ENCODE results near the gene SSB. TPM values are rescaled to one million over a fixed set of nuclear protein-coding genes. Genes with fewer than 3 reads are reported as not detected.
"Not testable (repeated sequence)": the region's sequence is repeated elsewhere in the genome, so short reads cannot be mapped to it uniquely, and the experiment has no call there.

SSB gene
- total RNA-seq, 1 donor from 2014 or later = 24.5 TPM

- no peaks in the 10 kb centered on the region for H3K27me3 ChIP-seq (ENCODE audit: control insufficient read depth in 3 of 3, insufficient read depth in 3 of 3, low read length in 3 of 3)
- peak within 1 kb of the TSS; percentile 82 to 90 (median 90) for H3K4me3 ChIP-seq (ENCODE audit: low read length in 3 of 3)
- H3K9me3 ChIP-seq (ENCODE audit: control insufficient read depth in 3 of 3, low read length in 3 of 3) = no peaks in the 10 kb centered on the region
- peaks cover 2 to 5% (median 3%) of the 10 kb centered on the region in 3 donors for H3K36me3 ChIP-seq (ENCODE audit: control insufficient read depth in 3 of 3, insufficient read depth in 3 of 3, low read length in 3 of 3)
- peak within 1 kb of the TSS; percentile 88 for H3K27ac ChIP-seq (ENCODE audit: low read depth, low read length)
- peak within 1 kb of the TSS; percentile 82 to 92 (median 91) for H3K9ac ChIP-seq (ENCODE audit: low read depth in 1 of 3, low read length in 3 of 3)
- H3K4me1 ChIP-seq (ENCODE audit: control insufficient read depth in 3 of 3, insufficient read depth in 3 of 3, low read length in 3 of 3) = peaks cover 26 to 36% (median 30%) of the 10 kb centered on the region in 3 donors
Measured at GRCh38 chr2:169824373-169825333, 26.0 kb downstream of the SSB start, which contains the start of gene METTL5. Gene METTL5 (minus strand): TSS chr2:169824905. CDS start chr2:169824597, 308 bp downstream.

GRCh38 chr2:169827272-169828140 lies 28.8 kb downstream of the SSB start, which contains the start of gene UBR3:
Gene UBR3 (plus strand): TSS chr2:169827454. CDS start chr2:169827508, 54 bp downstream.
- H3K4me3 ChIP-seq (ENCODE audit: low read length in 3 of 3) = peak within 1 kb of the TSS; percentile 89 to 97 (median 92)
- no peaks in the 10 kb centered on the region for H3K9me3 ChIP-seq (ENCODE audit: control insufficient read depth in 3 of 3, low read length in 3 of 3)
- peak within 1 kb of the TSS; percentile 89 to 97 (median 91) for H3K9ac ChIP-seq (ENCODE audit: low read depth in 1 of 3, low read length in 3 of 3)
- no peaks in the 10 kb centered on the region for H3K27me3 ChIP-seq (ENCODE audit: control insufficient read depth in 3 of 3, insufficient read depth in 3 of 3, low read length in 3 of 3)
- H3K36me3 ChIP-seq (ENCODE audit: control insufficient read depth in 3 of 3, insufficient read depth in 3 of 3, low read length in 3 of 3) = peaks cover 0 to 1% (median 0%) of the 10 kb centered on the region in 3 donors
- H3K4me1 ChIP-seq (ENCODE audit: control insufficient read depth in 3 of 3, insufficient read depth in 3 of 3, low read length in 3 of 3) = peaks cover 36 to 52% (median 42%) of the 10 kb centered on the region in 3 donors
- peak within 1 kb of the TSS; percentile 92 for H3K27ac ChIP-seq (ENCODE audit: low read depth, low read length)

- Histone ChIP-seq H3K4me3 (ENCODE audit: low read length in 3 of 3) (peak overlapping the region; percentile 89 to 97 (median 92)), H3K36me3 (ENCODE audit: control insufficient read depth in 3 of 3, insufficient read depth in 3 of 3, low read length in 3 of 3) (peaks cover 0 to 1% (median 0%) of the 10 kb centered on the region in 3 donors), H3K27me3 (ENCODE audit: control insufficient read depth in 3 of 3, insufficient read depth in 3 of 3, low read length in 3 of 3) (no peaks in the 10 kb centered on the region), H3K9me3 (ENCODE audit: control insufficient read depth in 3 of 3, low read length in 3 of 3) (no peaks in the 10 kb centered on the region), H3K9ac (ENCODE audit: low read depth in 1 of 3, low read length in 3 of 3) (peak overlapping the region; percentile 89 to 97 (median 91)), H3K4me1 (ENCODE audit: control insufficient read depth in 3 of 3, insufficient read depth in 3 of 3, low read length in 3 of 3) (peaks cover 29 to 44% (median 39%) of the 10 kb centered on the region in 3 donors), H3K27ac (ENCODE audit: low read depth, low read length) (peak overlapping the region; percentile 92)
Measured at GRCh38 chr2:169828141-169828811, 29.6 kb downstream of the SSB start.

GRCh38 chr2:169834401-169834800 lies 35.7 kb downstream of the SSB start:
- no peak overlapping the region for H3K9ac ChIP-seq (ENCODE audit: low read depth in 1 of 3, low read length in 3 of 3)
- H3K4me3 ChIP-seq (ENCODE audit: low read length in 3 of 3) = no peak overlapping the region
- no peaks in the 10 kb centered on the region for H3K9me3 ChIP-seq (ENCODE audit: control insufficient read depth in 3 of 3, low read length in 3 of 3)
- no peak overlapping the region for H3K27ac ChIP-seq (ENCODE audit: low read depth, low read length)
- H3K4me1 ChIP-seq (ENCODE audit: control insufficient read depth in 3 of 3, insufficient read depth in 3 of 3, low read length in 3 of 3) = peaks cover 28 to 48% (median 32%) of the 10 kb centered on the region in 3 donors
- peaks cover 0 to 1% (median 0%) of the 10 kb centered on the region in 3 donors for H3K36me3 ChIP-seq (ENCODE audit: control insufficient read depth in 3 of 3, insufficient read depth in 3 of 3, low read length in 3 of 3)
- no peaks in the 10 kb centered on the region for H3K27me3 ChIP-seq (ENCODE audit: control insufficient read depth in 3 of 3, insufficient read depth in 3 of 3, low read length in 3 of 3)

GRCh38 chr2:169838743-169839489 lies 40.2 kb downstream of the SSB start:
- Histone ChIP-seq H3K9ac (ENCODE audit: low read depth in 1 of 3, low read length in 3 of 3) (peak overlapping the region; percentile 20 to 46 (median 21)), H3K27ac (ENCODE audit: low read depth, low read length) (peak overlapping the region; percentile 72), H3K9me3 (ENCODE audit: control insufficient read depth in 3 of 3, low read length in 3 of 3) (no peaks in the 10 kb centered on the region), H3K36me3 (ENCODE audit: control insufficient read depth in 3 of 3, insufficient read depth in 3 of 3, low read length in 3 of 3) (peaks cover 0 to 6% (median 3%) of the 10 kb centered on the region in 3 donors), H3K27me3 (ENCODE audit: control insufficient read depth in 3 of 3, insufficient read depth in 3 of 3, low read length in 3 of 3) (no peaks in the 10 kb centered on the region), H3K4me3 (ENCODE audit: low read length in 3 of 3) (peak overlapping the region; percentile 4 to 25 (median 14)), H3K4me1 (ENCODE audit: control insufficient read depth in 3 of 3, insufficient read depth in 3 of 3, low read length in 3 of 3) (peaks cover 24 to 44% (median 31%) of the 10 kb centered on the region in 3 donors)

GRCh38 chr2:169839954-169840746 lies 41.5 kb downstream of the SSB start:
- Histone ChIP-seq H3K4me1 (ENCODE audit: control insufficient read depth in 3 of 3, insufficient read depth in 3 of 3, low read length in 3 of 3) (peaks cover 24 to 39% (median 31%) of the 10 kb centered on the region in 3 donors), H3K9me3 (ENCODE audit: control insufficient read depth in 3 of 3, low read length in 3 of 3) (no peaks in the 10 kb centered on the region), H3K36me3 (ENCODE audit: control insufficient read depth in 3 of 3, insufficient read depth in 3 of 3, low read length in 3 of 3) (peaks cover 0 to 6% (median 3%) of the 10 kb centered on the region in 3 donors), H3K4me3 (ENCODE audit: low read length in 3 of 3) (peak overlapping the region in 1 of 3 donors; percentile 21), H3K27ac (ENCODE audit: low read depth, low read length) (peak overlapping the region; percentile 72), H3K9ac (ENCODE audit: low read depth in 1 of 3, low read length in 3 of 3) (peak overlapping the region in 1 of 3 donors; percentile 19), H3K27me3 (ENCODE audit: control insufficient read depth in 3 of 3, insufficient read depth in 3 of 3, low read length in 3 of 3) (no peaks in the 10 kb centered on the region)

- Histone ChIP-seq H3K4me3 (ENCODE audit: low read length in 3 of 3) (peak overlapping the region in 1 of 3 donors; percentile 21), H3K4me1 (ENCODE audit: control insufficient read depth in 3 of 3, insufficient read depth in 3 of 3, low read length in 3 of 3) (peaks cover 24 to 39% (median 31%) of the 10 kb centered on the region in 3 donors), H3K27ac (ENCODE audit: low read depth, low read length) (peak overlapping the region; percentile 18)
Measured at GRCh38 chr2:169840747-169841142, 42.1 kb downstream of the SSB start.

GRCh38 chr2:169841625-169842024 lies 43.0 kb downstream of the SSB start:
- H3K4me3 ChIP-seq (ENCODE audit: low read length in 3 of 3); H3K27me3 ChIP-seq (ENCODE audit: control insufficient read depth in 3 of 3, insufficient read depth in 3 of 3, low read length in 3 of 3); H3K9me3 ChIP-seq (ENCODE audit: control insufficient read depth in 3 of 3, low read length in 3 of 3); H3K27ac ChIP-seq (ENCODE audit: low read depth, low read length); H3K36me3 ChIP-seq (ENCODE audit: control insufficient read depth in 3 of 3, insufficient read depth in 3 of 3, low read length in 3 of 3); H3K9ac ChIP-seq (ENCODE audit: low read depth in 1 of 3, low read length in 3 of 3): not testable (repeated sequence)
- peaks cover 24 to 39% (median 31%) of the 10 kb centered on the region in 3 donors for H3K4me1 ChIP-seq (ENCODE audit: control insufficient read depth in 3 of 3, insufficient read depth in 3 of 3, low read length in 3 of 3)

More at GRCh38 chr2:169840747-169841142, 42.1 kb downstream of the SSB start:
- H3K9me3 ChIP-seq (ENCODE audit: control insufficient read depth in 3 of 3, low read length in 3 of 3) = no peaks in the 10 kb centered on the region
- no peaks in the 10 kb centered on the region for H3K27me3 ChIP-seq (ENCODE audit: control insufficient read depth in 3 of 3, insufficient read depth in 3 of 3, low read length in 3 of 3)
- H3K9ac ChIP-seq (ENCODE audit: low read depth in 1 of 3, low read length in 3 of 3) = peak overlapping the region in 1 of 3 donors; percentile 19
- H3K36me3 ChIP-seq (ENCODE audit: control insufficient read depth in 3 of 3, insufficient read depth in 3 of 3, low read length in 3 of 3) = peaks cover 0 to 6% (median 3%) of the 10 kb centered on the region in 3 donors

Measured in skeletal muscle tissue (tissue), 4 donors.